ENCODE data around the gene ACTR1A. TPM values are rescaled to one million over a fixed set of nuclear protein-coding genes. Genes with fewer than 3 reads are reported as not detected.

The ACTR1A gene
- total RNA-seq, 2 experiments from 2014 or later: 55.5 to 68.3 TPM

DNA sequence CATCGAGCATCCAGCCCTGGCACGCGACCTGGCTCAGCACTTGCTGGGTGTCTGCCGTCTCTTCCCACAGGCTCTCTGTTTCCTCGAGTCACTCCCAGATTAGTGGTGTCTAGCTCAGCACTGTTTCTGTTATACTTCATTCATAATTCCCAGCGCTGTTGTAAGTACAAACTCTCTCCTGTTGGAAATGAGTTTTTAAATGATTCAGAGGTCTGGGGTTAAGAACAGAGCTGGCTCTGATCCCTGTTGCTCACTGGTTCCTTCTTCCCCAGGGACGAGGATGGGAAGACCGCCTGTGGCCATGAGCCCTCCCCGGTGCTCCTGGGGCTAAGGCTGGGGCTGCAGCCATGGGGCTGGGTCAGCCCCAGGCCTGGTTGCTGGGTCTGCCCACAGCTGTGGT lies 33.8 kb downstream of the ACTR1A start:
- BruUV-seq (replicated peaks): no TSS peak

DNA sequence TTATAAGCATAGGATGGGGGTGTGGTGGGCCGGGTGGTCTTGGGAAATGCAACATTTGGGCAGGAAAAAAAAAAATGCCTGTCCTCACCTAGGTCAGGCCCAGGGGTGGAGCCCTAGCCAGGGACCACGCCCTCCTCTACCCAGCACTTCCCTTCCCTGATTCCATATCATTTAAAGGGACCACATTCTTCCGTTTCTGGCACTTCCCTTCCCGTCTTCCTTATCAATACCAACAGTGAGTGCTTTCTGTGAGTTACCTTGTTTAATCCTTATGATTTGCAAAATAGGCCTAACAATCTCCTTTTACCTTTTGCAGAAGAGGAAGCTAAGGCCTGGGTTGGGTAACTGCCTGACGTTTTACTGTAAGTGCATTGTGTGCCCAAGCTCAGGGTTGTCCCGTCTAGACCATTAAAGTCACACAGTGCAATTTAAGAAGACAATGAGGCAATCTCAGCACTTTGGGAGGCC lies 34.5 kb downstream of the ACTR1A start:
- no peak overlapping the region for H2AFZ ChIP-seq (ENCODE audit: low read length)

More for the DNA sequence above, 33.8 kb downstream of the ACTR1A start:
- Histone ChIP-seq H3K4me2 (ENCODE audit: low read length) (no peak overlapping the region), H3K4me1 (ENCODE audit: insufficient read depth, low read length, poor library complexity, severe bottlenecking) (peaks cover 3% of the 10 kb centered on the region), H2AFZ (ENCODE audit: low read length) (no peak overlapping the region), H3K9me2 (ENCODE audit: insufficient read depth, low read length) (no peaks in the 10 kb centered on the region), H3K36me3 (ENCODE audit: insufficient read depth, low read length) (peaks cover 12% of the 10 kb centered on the region; the same call in 1 of the 2 replicates), H3K79me2 (ENCODE audit: insufficient read depth, low read depth, low read length) (peaks cover 3% of the 10 kb centered on the region; the same call in 1 of the 2 replicates), H3K9me3 (ENCODE audit: low read length) (no peaks in the 10 kb centered on the region), H3K4me3 (ENCODE audit: low read depth, low read length, poor library complexity, severe bottlenecking) (no peak overlapping the region), H4K20me1 (ENCODE audit: insufficient read depth, low read length) (no peaks in the 10 kb centered on the region), H3K27ac (ENCODE audit: low read depth, low read length, poor library complexity, severe bottlenecking) (no peak overlapping the region)
- no peak for DNase-seq (ENCODE audit: low spot score)
- intact Hi-C loops (cut with micrococcal nuclease; ENCODE audit: unreplicated experiment): no loop called here
- POLR2A ChIA-PET: interaction anchor here (0.6 to 1.1 kb wide), 2 partner anchors 20 to 32 kb away, joined by 3 to 6 read pairs; no protein-coding TSS in a partner anchor
- TF ChIP-seq, protein P1, sequence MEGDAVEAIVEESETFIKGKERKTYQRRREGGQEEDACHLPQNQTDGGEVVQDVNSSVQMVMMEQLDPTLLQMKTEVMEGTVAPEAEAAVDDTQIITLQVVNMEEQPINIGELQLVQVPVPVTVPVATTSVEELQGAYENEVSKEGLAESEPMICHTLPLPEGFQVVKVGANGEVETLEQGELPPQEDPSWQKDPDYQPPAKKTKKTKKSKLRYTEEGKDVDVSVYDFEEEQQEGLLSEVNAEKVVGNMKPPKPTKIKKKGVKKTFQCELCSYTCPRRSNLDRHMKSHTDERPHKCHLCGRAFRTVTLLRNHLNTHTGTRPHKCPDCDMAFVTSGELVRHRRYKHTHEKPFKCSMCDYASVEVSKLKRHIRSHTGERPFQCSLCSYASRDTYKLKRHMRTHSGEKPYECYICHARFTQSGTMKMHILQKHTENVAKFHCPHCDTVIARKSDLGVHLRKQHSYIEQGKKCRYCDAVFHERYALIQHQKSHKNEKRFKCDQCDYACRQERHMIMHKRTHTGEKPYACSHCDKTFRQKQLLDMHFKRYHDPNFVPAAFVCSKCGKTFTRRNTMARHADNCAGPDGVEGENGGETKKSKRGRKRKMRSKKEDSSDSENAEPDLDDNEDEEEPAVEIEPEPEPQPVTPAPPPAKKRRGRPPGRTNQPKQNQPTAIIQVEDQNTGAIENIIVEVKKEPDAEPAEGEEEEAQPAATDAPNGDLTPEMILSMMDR (conservative IDR thresholded peaks at IDR 0.05; ENCODE audit: low read length): no peak
- TF ChIP-seq EZH2phosphoT487 (IDR thresholded peaks at IDR 0.05; ENCODE audit: borderline replicate concordance, low read depth, low read length): no peak
- CTCF ChIA-PET (ENCODE audit: unreplicated experiment): no interaction called here

DNA sequence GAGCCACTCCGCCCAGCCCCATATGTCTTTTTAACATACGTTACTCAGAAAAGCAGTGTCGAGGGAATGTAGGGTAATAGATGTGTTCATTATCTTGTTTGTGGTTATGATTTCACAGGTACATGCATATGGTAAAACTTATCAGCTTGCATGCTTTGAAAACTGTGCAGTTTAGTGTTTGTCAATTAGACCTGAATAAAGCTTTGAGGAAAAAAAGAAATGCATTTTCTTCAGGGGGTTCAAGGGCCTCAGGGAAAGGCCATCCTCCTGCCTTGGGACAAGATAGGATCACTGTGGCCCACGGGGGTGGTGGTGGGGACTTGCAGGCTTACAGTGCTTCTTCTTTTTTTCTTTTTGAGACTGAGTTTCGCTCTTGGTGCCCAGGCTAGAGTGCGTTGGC lies 35.2 kb downstream of the ACTR1A start:
- DNase-seq (ENCODE audit: low spot score): no peak
- Histone ChIP-seq H2AFZ (ENCODE audit: low read length) (no peak overlapping the region), H3K9me2 (ENCODE audit: insufficient read depth, low read length) (no peaks in the 10 kb centered on the region), H3K27ac (ENCODE audit: low read depth, low read length, poor library complexity, severe bottlenecking) (no peak overlapping the region), H3K79me2 (ENCODE audit: insufficient read depth, low read depth, low read length) (peaks cover 8% of the 10 kb centered on the region; the same call in 1 of the 2 replicates), H3K4me2 (ENCODE audit: low read length) (no peak overlapping the region), H3K4me1 (ENCODE audit: insufficient read depth, low read length, poor library complexity, severe bottlenecking) (peaks cover 16% of the 10 kb centered on the region), H3K9me3 (ENCODE audit: low read length) (no peaks in the 10 kb centered on the region), H3K36me3 (ENCODE audit: insufficient read depth, low read length) (peaks cover 9% of the 10 kb centered on the region; the same call in 1 of the 2 replicates), H4K20me1 (ENCODE audit: insufficient read depth, low read length) (no peaks in the 10 kb centered on the region), H3K4me3 (ENCODE audit: low read depth, low read length, poor library complexity, severe bottlenecking) (no peak overlapping the region)
- intact Hi-C loops (cut with micrococcal nuclease; ENCODE audit: unreplicated experiment): no loop called here
- ChIA-PET CTCF (ENCODE audit: unreplicated experiment) (no interaction called here), POLR2A (interaction anchor here (0.9 kb wide), 1 partner anchor 32 kb away, joined by 3 read pairs; no protein-coding TSS in a partner anchor)
- TF ChIP-seq, protein P1 (conservative IDR thresholded peaks at IDR 0.05; ENCODE audit: low read length): no peak
- no peak for TF ChIP-seq EZH2phosphoT487 (IDR thresholded peaks at IDR 0.05; ENCODE audit: borderline replicate concordance, low read depth, low read length)
- BruUV-seq (replicated peaks): no TSS peak

More for the DNA sequence above, 34.5 kb downstream of the ACTR1A start:
- TF ChIP-seq, protein P1 (conservative IDR thresholded peaks at IDR 0.05; ENCODE audit: low read length): no peak
- no peak for TF ChIP-seq EZH2phosphoT487 (IDR thresholded peaks at IDR 0.05; ENCODE audit: borderline replicate concordance, low read depth, low read length)
- Histone ChIP-seq H3K4me2 (ENCODE audit: low read length) (no peak overlapping the region), H3K4me1 (ENCODE audit: insufficient read depth, low read length, poor library complexity, severe bottlenecking) (peaks cover 9% of the 10 kb centered on the region), H4K20me1 (ENCODE audit: insufficient read depth, low read length) (no peaks in the 10 kb centered on the region), H3K36me3 (ENCODE audit: insufficient read depth, low read length) (peaks cover 9% of the 10 kb centered on the region; the same call in 1 of the 2 replicates), H3K4me3 (ENCODE audit: low read depth, low read length, poor library complexity, severe bottlenecking) (no peak overlapping the region), H3K79me2 (ENCODE audit: insufficient read depth, low read depth, low read length) (peaks cover 7% of the 10 kb centered on the region; the same call in 1 of the 2 replicates), H3K9me2 (ENCODE audit: insufficient read depth, low read length) (no peaks in the 10 kb centered on the region), H3K9me3 (ENCODE audit: low read length) (no peaks in the 10 kb centered on the region), H3K27ac (ENCODE audit: low read depth, low read length, poor library complexity, severe bottlenecking) (no peak overlapping the region)
- ChIA-PET CTCF (ENCODE audit: unreplicated experiment) (no interaction called here), POLR2A (interaction anchor here (0.5 kb wide), 1 partner anchor 18 kb away, joined by 4 read pairs; no protein-coding TSS in a partner anchor)
- intact Hi-C loops (cut with micrococcal nuclease; ENCODE audit: unreplicated experiment): no loop called here
- no peak for DNase-seq (ENCODE audit: low spot score)
- BruUV-seq (replicated peaks): no TSS peak
